Measurements from ENCODE around the gene ANKH. TPM values are rescaled to one million over a fixed set of nuclear protein-coding genes. Genes with fewer than 3 reads are reported as not detected.

Gene ANKH
- total and polyA plus RNA-seq, 10 donors, result 9.0 to 87.3 (median 46.7) TPM

- 9 to 20% (median 16%) methylated on average over 21 of the region's 21 CpGs for WGBS, 5 donors
- H3K27me3 ChIP-seq (replicated peaks in 1 of 7), result peaks cover 0 to 23% (median 0%) of the 10 kb centered on the region in 7 donors
- H3K36me3 ChIP-seq, result no peaks in the 10 kb centered on the region
- intact Hi-C loops (cut with DNase I; ENCODE audit: low total_unique reads), result loop anchor here (10.0 kb wide), 1 partner anchor 146 kb away; no protein-coding TSS in a partner anchor
- peak; percentile 26 to 65 (median 55) for TF ChIP-seq POLR2AphosphoS5 (IDR thresholded peaks at IDR 0.05)
- TF ChIP-seq, protein P1, sequence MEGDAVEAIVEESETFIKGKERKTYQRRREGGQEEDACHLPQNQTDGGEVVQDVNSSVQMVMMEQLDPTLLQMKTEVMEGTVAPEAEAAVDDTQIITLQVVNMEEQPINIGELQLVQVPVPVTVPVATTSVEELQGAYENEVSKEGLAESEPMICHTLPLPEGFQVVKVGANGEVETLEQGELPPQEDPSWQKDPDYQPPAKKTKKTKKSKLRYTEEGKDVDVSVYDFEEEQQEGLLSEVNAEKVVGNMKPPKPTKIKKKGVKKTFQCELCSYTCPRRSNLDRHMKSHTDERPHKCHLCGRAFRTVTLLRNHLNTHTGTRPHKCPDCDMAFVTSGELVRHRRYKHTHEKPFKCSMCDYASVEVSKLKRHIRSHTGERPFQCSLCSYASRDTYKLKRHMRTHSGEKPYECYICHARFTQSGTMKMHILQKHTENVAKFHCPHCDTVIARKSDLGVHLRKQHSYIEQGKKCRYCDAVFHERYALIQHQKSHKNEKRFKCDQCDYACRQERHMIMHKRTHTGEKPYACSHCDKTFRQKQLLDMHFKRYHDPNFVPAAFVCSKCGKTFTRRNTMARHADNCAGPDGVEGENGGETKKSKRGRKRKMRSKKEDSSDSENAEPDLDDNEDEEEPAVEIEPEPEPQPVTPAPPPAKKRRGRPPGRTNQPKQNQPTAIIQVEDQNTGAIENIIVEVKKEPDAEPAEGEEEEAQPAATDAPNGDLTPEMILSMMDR (IDR thresholded peaks at IDR 0.05 in 8 of 11, conservative IDR thresholded peaks at IDR 0.05 in 3 of 11), result peak in 7 of 11 experiments; percentile 6 to 38 (median 28)
- TF ChIP-seq POLR2A (IDR thresholded peaks at IDR 0.05), result no peak
- peaks cover 14 to 48% (median 29%) of the 10 kb centered on the region in 6 donors for H3K4me1 ChIP-seq
- H3K27ac ChIP-seq, result peak overlapping the region in 7 of 8 donors; percentile 58 to 94 (median 69)
- peak; percentile 80 for DNase-seq
- H3K9me3 ChIP-seq, result no peaks in the 10 kb centered on the region
- peak overlapping the region; percentile 47 to 88 (median 66) for H3K4me3 ChIP-seq
Observed at GRCh38 chr5:14870337-14871213, 1.0 kb downstream of the ANKH start.

- H3K4me3 ChIP-seq, result peak overlapping the region in 6 of 8 donors; percentile 55 to 88 (median 66)
- H3K36me3 ChIP-seq, result no peaks in the 10 kb centered on the region
- H3K27me3 ChIP-seq (replicated peaks in 1 of 7), result peaks cover 0 to 23% (median 0%) of the 10 kb centered on the region in 7 donors
- peak overlapping the region in 4 of 8 donors; percentile 32 to 89 (median 70) for H3K27ac ChIP-seq
- no peak for DNase-seq
- intact Hi-C loops (cut with DNase I; ENCODE audit: low total_unique reads), result loop anchor here (10.0 kb wide), 1 partner anchor 145 kb away; no protein-coding TSS in a partner anchor
- TF ChIP-seq, protein P1 (IDR thresholded peaks at IDR 0.05 in 8 of 11, conservative IDR thresholded peaks at IDR 0.05 in 3 of 11), result no peak
- TF ChIP-seq POLR2A (IDR thresholded peaks at IDR 0.05), result no peak
- TF ChIP-seq POLR2AphosphoS5 (IDR thresholded peaks at IDR 0.05), result no peak
- H3K4me1 ChIP-seq, result peaks cover 14 to 48% (median 29%) of the 10 kb centered on the region in 6 donors
- 34 to 45% (median 44%) methylated on average over 9 of the region's 9 CpGs for WGBS, 5 donors
- no peaks in the 10 kb centered on the region for H3K9me3 ChIP-seq
Observed at GRCh38 chr5:14869668-14870164, 1.9 kb downstream of the ANKH start.

GRCh38 chr5:14869233-14869632 is 2.3 kb downstream of the ANKH start:
- WGBS, 5 donors, result 90 to 94% (median 93%) methylated on average over 2 of the region's 2 CpGs
- DNase-seq, result no peak
- intact Hi-C loops (cut with DNase I; ENCODE audit: low total_unique reads), result no loop called here
- Histone ChIP-seq H3K27me3 (replicated peaks in 1 of 7) (peaks cover 0 to 23% (median 0%) of the 10 kb centered on the region in 7 donors), H3K4me3 (no peak overlapping the region), H3K4me1 (peaks cover 14 to 48% (median 29%) of the 10 kb centered on the region in 6 donors), H3K27ac (peak overlapping the region in 2 of 8 donors; percentile 32 to 69), H3K36me3 (no peaks in the 10 kb centered on the region), H3K9me3 (no peaks in the 10 kb centered on the region)
- TF ChIP-seq, protein P1 (IDR thresholded peaks at IDR 0.05 in 8 of 11, conservative IDR thresholded peaks at IDR 0.05 in 3 of 11), result no peak

DNA sequence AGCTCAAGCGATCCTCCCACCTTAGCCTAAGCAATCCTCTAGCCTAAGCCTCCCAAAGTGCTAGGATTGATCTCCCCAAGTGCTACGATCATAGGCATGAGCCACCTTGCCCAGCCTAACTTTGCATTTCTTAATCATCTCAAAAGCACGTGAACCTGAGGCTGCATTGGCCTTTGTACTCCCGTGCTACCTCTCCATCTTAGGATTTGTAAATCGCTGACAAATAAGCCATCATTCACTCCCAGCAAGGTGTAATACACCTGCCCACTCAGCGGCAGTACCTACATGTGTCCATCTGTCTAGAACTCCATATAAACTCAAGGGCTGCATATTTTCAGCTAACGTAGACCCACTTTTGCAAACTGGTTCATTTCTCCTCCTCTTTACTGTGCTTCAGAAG is 2.8 kb downstream of the ANKH start:
- peaks cover 0 to 23% (median 0%) of the 10 kb centered on the region in 7 donors for H3K27me3 ChIP-seq (replicated peaks in 1 of 7)
- H3K36me3 ChIP-seq, result no peaks in the 10 kb centered on the region
- H3K9me3 ChIP-seq, result no peaks in the 10 kb centered on the region
- H3K27ac ChIP-seq, result no peak overlapping the region
- TF ChIP-seq POLR2AphosphoS5 (IDR thresholded peaks at IDR 0.05), result no peak
- TF ChIP-seq, protein P1 (IDR thresholded peaks at IDR 0.05 in 8 of 11, conservative IDR thresholded peaks at IDR 0.05 in 3 of 11), result no peak
- no peak for DNase-seq
- intact Hi-C loops (cut with DNase I; ENCODE audit: low total_unique reads), result no loop called here
- H3K4me3 ChIP-seq, result no peak overlapping the region
- WGBS, 5 donors, result 83 to 98% (median 93%) methylated on average over 7 of the region's 7 CpGs
- H3K4me1 ChIP-seq, result peaks cover 14 to 48% (median 29%) of the 10 kb centered on the region in 6 donors
